ENCODE results near the gene TMEM115.
A peak's percentile ranks its signal among the peaks of the same experiment; 100 is the strongest.

TMEM115 gene

GRCh38 chr3:50388016-50388719 lies 28.8 kb upstream of the TMEM115 start:
- no peak for DNase-seq (ENCODE audit: low read depth)
- TF ChIP-seq CTCF (IDR thresholded peaks at IDR 0.05; ENCODE audit: low read depth, low read length, missing control alignments) = peak; percentile 57
- no peak overlapping the region for H3K4me3 ChIP-seq (ENCODE audit: low read depth, low read length)
- in situ Hi-C loops (cut with HindIII; ENCODE audit: low sequenced_read_pairs) = no loop called here

- no peak for TF ChIP-seq CTCF (IDR thresholded peaks at IDR 0.05; ENCODE audit: low read depth, low read length, missing control alignments)
- in situ Hi-C loops (cut with HindIII; ENCODE audit: low sequenced_read_pairs) = no loop called here
- DNase-seq (ENCODE audit: low read depth) = no peak
- H3K4me3 ChIP-seq (ENCODE audit: low read depth, low read length) = no peak overlapping the region
Observed at GRCh38 chr3:50385754-50386153, 26.4 kb upstream of the TMEM115 start.

GRCh38 chr3:50383750-50384149 lies 24.4 kb upstream of the TMEM115 start:
- DNase-seq (ENCODE audit: low read depth) = no peak
- in situ Hi-C loops (cut with HindIII; ENCODE audit: low sequenced_read_pairs) = no loop called here
- TF ChIP-seq CTCF (IDR thresholded peaks at IDR 0.05; ENCODE audit: low read depth, low read length, missing control alignments) = no peak
- no peak overlapping the region for H3K4me3 ChIP-seq (ENCODE audit: low read depth, low read length)

GRCh38 chr3:50382722-50383121 lies 23.4 kb upstream of the TMEM115 start:
- TF ChIP-seq CTCF (IDR thresholded peaks at IDR 0.05; ENCODE audit: low read depth, low read length, missing control alignments) = no peak
- in situ Hi-C loops (cut with HindIII; ENCODE audit: low sequenced_read_pairs) = no loop called here
- H3K4me3 ChIP-seq (ENCODE audit: low read depth, low read length) = no peak overlapping the region
- no peak for DNase-seq (ENCODE audit: low read depth)

- no peak for DNase-seq (ENCODE audit: low read depth)
- TF ChIP-seq CTCF (IDR thresholded peaks at IDR 0.05; ENCODE audit: low read depth, low read length, missing control alignments) = no peak
- in situ Hi-C loops (cut with HindIII; ENCODE audit: low sequenced_read_pairs) = no loop called here
- no peak overlapping the region for H3K4me3 ChIP-seq (ENCODE audit: low read depth, low read length)
Observed at GRCh38 chr3:50381383-50381782, 22.1 kb upstream of the TMEM115 start.

GRCh38 chr3:50380405-50381085 lies 21.2 kb upstream of the TMEM115 start:
- in situ Hi-C loops (cut with HindIII; ENCODE audit: low sequenced_read_pairs) = no loop called here
- no peak overlapping the region for H3K4me3 ChIP-seq (ENCODE audit: low read depth, low read length)
- TF ChIP-seq CTCF (IDR thresholded peaks at IDR 0.05; ENCODE audit: low read depth, low read length, missing control alignments) = no peak
- DNase-seq (ENCODE audit: low read depth) = no peak
